HepG2 (cell line): Measurements from ENCODE around the gene CARHSP1. TPM values are rescaled to one million over a fixed set of nuclear protein-coding genes. Genes with fewer than 3 reads are reported as not detected.

Source experiments
- BRD4 ChIP-seq: sonication (generic); formaldehyde crosslinking; IDR thresholded peaks from 2 replicates; pipeline ENCODE4 v1.4.0; 2020; ENCODE audit warnings: missing genetic modification reagents
- CBX2 ChIP-seq, 2 experiments: fragments of 200-600 bp in 1 of 2; sonication (generic); formaldehyde crosslinking in 1 of 2; IDR thresholded peaks; 2 replicates each; pipeline versions ENCODE4 v1.7.0 to v1.8.1; 2018 to 2022; ENCODE audit warnings: low read depth in 2 of 2, low read length in 1 of 2, mild to moderate bottlenecking in 1 of 2, missing genetic modification reagents in 1 of 2
- CCDC6 ChIP-seq: sonication (generic); formaldehyde crosslinking; IDR thresholded peaks from 2 replicates; pipeline ENCODE4 v1.8.1; 2022; ENCODE audit warnings: mild to moderate bottlenecking, missing genetic modification reagents, moderate library complexity
- IKZF4 ChIP-seq: sonication (generic); formaldehyde crosslinking; IDR thresholded peaks from 2 replicates; pipeline ENCODE4 v1.5.1; 2020; ENCODE audit warnings: borderline replicate concordance, mild to moderate bottlenecking, low read depth, missing genetic modification reagents; ENCODE audit errors: not compliant biosample characterization
- ISL2 ChIP-seq: sonication (generic); formaldehyde crosslinking; IDR thresholded peaks from 2 replicates; pipeline ENCODE4 v1.5.0; 2020; ENCODE audit warnings: missing genetic modification reagents
- MAF1 ChIP-seq: sonication (generic); formaldehyde crosslinking; IDR thresholded peaks from 2 replicates; pipeline ENCODE4 v1.5.0; 2020; ENCODE audit warnings: missing genetic modification reagents, borderline replicate concordance
- MED1 ChIP-seq: sonication (generic); formaldehyde crosslinking; IDR thresholded peaks from 2 replicates; pipeline ENCODE4 v1.4.0; 2020; ENCODE audit warnings: missing genetic modification reagents
- MYC ChIP-seq: sonication (generic); formaldehyde crosslinking; IDR thresholded peaks from 2 replicates; pipeline ENCODE4 v1.9.0; 2021; ENCODE audit warnings: missing genetic modification reagents, borderline replicate concordance
- SIX1 ChIP-seq: sonication (generic); formaldehyde crosslinking; IDR thresholded peaks from 2 replicates; pipeline ENCODE4 v1.4.0; 2020; ENCODE audit warnings: missing genetic modification reagents, borderline replicate concordance
- SMARCE1 ChIP-seq: fragments of 450-650 bp; IDR thresholded peaks from 2 replicates; pipeline ENCODE4 v1.6.1; 2017; ENCODE audit warnings: borderline replicate concordance
- SOX5 ChIP-seq: IDR thresholded peaks from 2 replicates; pipeline ENCODE4 v1.6.1; 2016; ENCODE audit warnings: borderline replicate concordance
- TMF1 ChIP-seq: sonication (generic); formaldehyde crosslinking; IDR thresholded peaks from 2 replicates; pipeline ENCODE4 v1.8.1; 2022; ENCODE audit warnings: low read depth, missing genetic modification reagents
- ZFP41 ChIP-seq: sonication (generic); formaldehyde crosslinking; IDR thresholded peaks from 2 replicates; pipeline ENCODE4 v1.4.0; 2020; ENCODE audit warnings: mild to moderate bottlenecking, missing genetic modification reagents, borderline replicate concordance
- ZNF143 ChIP-seq: sonication (generic); formaldehyde crosslinking; IDR thresholded peaks from 2 replicates; pipeline ENCODE4 v1.4.0; 2020; ENCODE audit warnings: missing genetic modification reagents
- ZNF274 ChIP-seq: sonication (generic); formaldehyde crosslinking; IDR thresholded peaks from 2 replicates; pipeline ENCODE4 v1.5.1; 2020; ENCODE audit warnings: mild to moderate bottlenecking, missing genetic modification reagents
- ZNF280D ChIP-seq: sonication (generic); formaldehyde crosslinking; IDR thresholded peaks from 2 replicates; pipeline ENCODE4 v1.5.1; 2020; ENCODE audit warnings: mild to moderate bottlenecking, missing genetic modification reagents
- ZNF510 ChIP-seq: sonication (generic); formaldehyde crosslinking; IDR thresholded peaks from 2 replicates; pipeline ENCODE4 v1.4.0; 2020; ENCODE audit warnings: low read depth, mild to moderate bottlenecking, missing genetic modification reagents
- ZNF547 ChIP-seq: sonication (generic); formaldehyde crosslinking; IDR thresholded peaks from 2 replicates; pipeline ENCODE4 v1.5.1; 2020; ENCODE audit warnings: mild to moderate bottlenecking, missing genetic modification reagents
- ZNF776 ChIP-seq: sonication (generic); formaldehyde crosslinking; IDR thresholded peaks from 2 replicates; pipeline ENCODE4 v1.4.0; 2020; ENCODE audit warnings: mild to moderate bottlenecking, missing genetic modification reagents
- ZNF788 ChIP-seq: sonication (generic); formaldehyde crosslinking; IDR thresholded peaks from 2 replicates; pipeline ENCODE4 v1.5.0; 2020; ENCODE audit warnings: mild to moderate bottlenecking, missing genetic modification reagents, borderline replicate concordance
- ZSCAN29 ChIP-seq: sonication (generic); formaldehyde crosslinking; conservative IDR thresholded peaks from 2 replicates; pipeline ENCODE4 v1.4.0; 2020; ENCODE audit warnings: mild to moderate bottlenecking, missing genetic modification reagents
- polyA plus RNA-seq, 8 experiments: library from polyadenylated mRNA; depleted of rRNA in 3 of 8; stranded (reverse) in 7 of 8; unstranded in 1 of 8; fragments of >200 nt; fragmentation: Illumina TruSeq in 4 of 8; extraction: Trizol in 4 of 8; gene quantifications; 2 replicates each; pipeline versions ENCODE4 v1.2.1 to v1.2.3, GENCODE V29; 2011 to 2016; ENCODE audit warnings: low read depth in 4 of 8, missing spikeins in 1 of 8, mixed read lengths in 1 of 8; ENCODE audit not compliant: insufficient read depth in 1 of 8
- total RNA-seq, 5 experiments: library from RNA; depleted of rRNA; stranded (reverse); fragments of >200 nt; fragmentation: Illumina TruSeq; extraction: Trizol; gene quantifications; 2 replicates each; pipeline ENCODE4 v1.2.3, GENCODE V29; 2016; ENCODE audit warnings: low read depth in 1 of 5
- TF ChIP-seq, protein P1 (sequence below): IDR thresholded peaks from 2 replicates; pipeline ENCODE4 v1.6.1; 2016; ENCODE audit warnings: missing biosample characterization, missing genetic modification reagents, low read depth
- TF ChIP-seq, protein P2 (sequence below): sonication (generic); formaldehyde crosslinking; IDR thresholded peaks from 2 replicates; pipeline ENCODE4 v1.8.0; 2022; ENCODE audit warnings: missing genetic modification reagents, mild to moderate bottlenecking, borderline replicate concordance
- TF ChIP-seq, protein P3 (sequence below): sonication (generic); formaldehyde crosslinking; IDR thresholded peaks from 2 replicates; pipeline ENCODE4 v1.5.0; 2020; ENCODE audit warnings: mild to moderate bottlenecking, missing genetic modification reagents, moderate library complexity

The CARHSP1 gene
- total and polyA plus RNA-seq, 2 of the 13 experiments (the other 11 are each of a cell fraction or from before 2014, with no cell fraction given) = 173 to 345 TPM

DNA sequence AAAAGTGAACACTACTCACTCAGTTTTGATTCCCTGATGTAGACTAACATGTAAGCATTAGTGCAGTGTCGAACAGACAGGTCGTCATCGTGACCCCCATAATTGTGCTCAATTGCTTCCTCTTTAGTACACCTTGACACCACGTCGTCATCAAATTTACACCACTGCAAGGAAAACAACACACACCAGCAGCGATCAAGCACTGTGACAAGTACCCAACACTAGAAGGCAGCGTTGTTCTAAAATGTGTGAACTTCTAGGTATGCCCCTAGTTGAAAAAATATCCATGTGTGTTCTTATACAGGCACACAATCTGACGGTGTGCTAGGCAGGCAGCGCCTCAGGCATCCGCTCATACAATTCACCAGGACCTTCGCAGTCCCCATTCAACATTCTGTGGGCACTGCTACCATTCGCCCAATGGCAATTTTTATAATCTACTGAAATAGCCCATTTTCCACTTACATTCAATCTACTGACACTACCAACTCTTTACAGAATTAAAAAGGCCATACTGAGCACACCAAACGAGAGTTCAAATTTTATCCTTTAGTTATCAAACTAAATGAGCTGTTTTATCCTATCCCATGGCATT lies 36.5 kb upstream of the CARHSP1 start (continued):
- no peak for TF ChIP-seq ZNF274 (CRISPR knock-in tag)
- TF ChIP-seq ZNF547 (CRISPR knock-in tag) = 0 out of 2 replicates have a peak, but pooled peaks have one; percentile 60
- TF ChIP-seq MYC (CRISPR knock-in tag) = no peak
- no peak for TF ChIP-seq ZFP41 (CRISPR knock-in tag)
- TF ChIP-seq, protein P1, sequence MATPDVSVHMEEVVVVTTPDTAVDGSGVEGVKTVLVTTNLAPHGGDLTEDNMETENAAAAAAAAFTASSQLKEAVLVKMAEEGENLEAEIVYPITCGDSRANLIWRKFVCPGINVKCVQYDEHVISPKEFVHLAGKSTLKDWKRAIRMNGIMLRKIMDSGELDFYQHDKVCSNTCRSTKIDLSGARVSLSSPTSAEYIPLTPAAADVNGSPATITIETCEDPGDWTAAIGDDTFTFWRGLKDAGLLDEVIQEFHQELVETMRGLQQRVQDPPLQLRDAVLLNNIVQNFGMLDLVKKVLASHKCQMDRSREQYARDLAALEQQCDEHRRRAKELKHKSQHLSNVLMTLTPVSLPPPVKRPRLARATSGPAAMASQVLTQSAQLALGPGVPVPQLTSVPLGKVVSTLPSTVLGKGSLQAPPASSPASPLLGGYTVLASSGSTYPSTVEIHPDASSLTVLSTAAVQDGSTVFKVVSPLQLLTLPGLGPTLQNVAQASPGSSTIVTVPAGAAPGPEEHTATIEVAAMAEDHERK (CRISPR knock-in tag) = no peak
- TF ChIP-seq, protein P2, sequence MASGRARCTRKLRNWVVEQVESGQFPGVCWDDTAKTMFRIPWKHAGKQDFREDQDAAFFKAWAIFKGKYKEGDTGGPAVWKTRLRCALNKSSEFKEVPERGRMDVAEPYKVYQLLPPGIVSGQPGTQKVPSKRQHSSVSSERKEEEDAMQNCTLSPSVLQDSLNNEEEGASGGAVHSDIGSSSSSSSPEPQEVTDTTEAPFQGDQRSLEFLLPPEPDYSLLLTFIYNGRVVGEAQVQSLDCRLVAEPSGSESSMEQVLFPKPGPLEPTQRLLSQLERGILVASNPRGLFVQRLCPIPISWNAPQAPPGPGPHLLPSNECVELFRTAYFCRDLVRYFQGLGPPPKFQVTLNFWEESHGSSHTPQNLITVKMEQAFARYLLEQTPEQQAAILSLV (CRISPR knock-in tag) = no peak
- TF ChIP-seq MAF1 (CRISPR knock-in tag) = no peak
- TF ChIP-seq ZNF788 (CRISPR knock-in tag) = no peak
- TF ChIP-seq ZNF776 (CRISPR knock-in tag) = no peak
- TF ChIP-seq SMARCE1 = no peak
- TF ChIP-seq IKZF4 (CRISPR knock-in tag) = no peak
- TF ChIP-seq SIX1 (CRISPR knock-in tag) = no peak
- TF ChIP-seq ZNF280D (CRISPR knock-in tag) = no peak
- TF ChIP-seq ZNF510 = no peak
- no peak for TF ChIP-seq CBX2 (IDR thresholded peaks at IDR 0.05; ENCODE audit: low read depth, low read length)
- TF ChIP-seq CBX2 (CRISPR knock-in tag; IDR thresholded peaks at IDR 0.05; ENCODE audit: low read depth) = no peak
- TF ChIP-seq, protein P3, sequence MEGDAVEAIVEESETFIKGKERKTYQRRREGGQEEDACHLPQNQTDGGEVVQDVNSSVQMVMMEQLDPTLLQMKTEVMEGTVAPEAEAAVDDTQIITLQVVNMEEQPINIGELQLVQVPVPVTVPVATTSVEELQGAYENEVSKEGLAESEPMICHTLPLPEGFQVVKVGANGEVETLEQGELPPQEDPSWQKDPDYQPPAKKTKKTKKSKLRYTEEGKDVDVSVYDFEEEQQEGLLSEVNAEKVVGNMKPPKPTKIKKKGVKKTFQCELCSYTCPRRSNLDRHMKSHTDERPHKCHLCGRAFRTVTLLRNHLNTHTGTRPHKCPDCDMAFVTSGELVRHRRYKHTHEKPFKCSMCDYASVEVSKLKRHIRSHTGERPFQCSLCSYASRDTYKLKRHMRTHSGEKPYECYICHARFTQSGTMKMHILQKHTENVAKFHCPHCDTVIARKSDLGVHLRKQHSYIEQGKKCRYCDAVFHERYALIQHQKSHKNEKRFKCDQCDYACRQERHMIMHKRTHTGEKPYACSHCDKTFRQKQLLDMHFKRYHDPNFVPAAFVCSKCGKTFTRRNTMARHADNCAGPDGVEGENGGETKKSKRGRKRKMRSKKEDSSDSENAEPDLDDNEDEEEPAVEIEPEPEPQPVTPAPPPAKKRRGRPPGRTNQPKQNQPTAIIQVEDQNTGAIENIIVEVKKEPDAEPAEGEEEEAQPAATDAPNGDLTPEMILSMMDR (CRISPR knock-in tag) = peak; percentile 78
- TF ChIP-seq MED1 (CRISPR knock-in tag) = no peak
- TF ChIP-seq ZSCAN29 = no peak
- no peak for TF ChIP-seq TMF1
- TF ChIP-seq CCDC6 (CRISPR knock-in tag) = no peak
- no peak for TF ChIP-seq ISL2
- no peak for TF ChIP-seq BRD4 (CRISPR knock-in tag)
- no peak for TF ChIP-seq SOX5 (CRISPR knock-in tag)
- no peak for TF ChIP-seq ZNF143 (CRISPR knock-in tag)
